Measurements from ENCODE around the gene MAP1B.

MAP1B gene

DNA sequence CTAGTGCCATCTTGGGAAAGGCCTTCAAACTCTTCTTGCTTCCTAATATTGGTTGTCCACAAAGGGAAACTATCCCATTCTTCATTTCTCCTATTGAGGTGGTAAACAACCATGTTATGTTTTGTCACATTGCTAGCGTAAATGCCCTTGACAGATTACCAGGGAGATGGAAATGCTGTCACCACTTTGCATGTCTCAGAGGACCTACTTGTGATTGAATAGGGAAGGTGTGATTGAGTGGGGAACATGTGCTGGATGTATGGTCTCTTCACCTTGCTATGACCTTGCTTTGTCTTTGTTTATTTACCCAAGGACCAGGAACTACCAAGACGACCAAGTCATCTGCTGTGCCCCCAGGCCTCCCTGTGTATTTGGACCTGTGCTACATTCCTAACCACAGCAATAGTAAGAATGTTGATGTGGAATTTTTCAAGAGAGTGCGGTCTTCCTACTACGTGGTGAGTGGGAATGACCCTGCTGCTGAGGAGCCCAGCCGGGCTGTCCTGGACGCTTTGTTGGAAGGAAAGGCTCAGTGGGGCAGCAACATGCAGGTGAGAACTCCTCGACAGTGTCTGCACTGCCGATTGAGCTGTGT is 96.1 kb downstream of the MAP1B start:
- Histone ChIP-seq H3K4me1 (ENCODE audit: insufficient read depth, low read length) (no peaks in the 10 kb centered on the region; the same call in 1 of the 2 replicates), H3K9ac (ENCODE audit: low read depth, low read length) (no peak overlapping the region), H3K27ac (ENCODE audit: low read length) (no peak overlapping the region), H3K27me3 (ENCODE audit: insufficient read depth, low read length) (no peaks in the 10 kb centered on the region), H3K9me3 (ENCODE audit: insufficient read depth, low read depth, low read length) (no peaks in the 10 kb centered on the region), H3K36me3 (ENCODE audit: insufficient read depth, low read depth, low read length) (peaks cover 100% of the 10 kb centered on the region), H3K4me3 (ENCODE audit: low read length) (no peak overlapping the region)

DNA sequence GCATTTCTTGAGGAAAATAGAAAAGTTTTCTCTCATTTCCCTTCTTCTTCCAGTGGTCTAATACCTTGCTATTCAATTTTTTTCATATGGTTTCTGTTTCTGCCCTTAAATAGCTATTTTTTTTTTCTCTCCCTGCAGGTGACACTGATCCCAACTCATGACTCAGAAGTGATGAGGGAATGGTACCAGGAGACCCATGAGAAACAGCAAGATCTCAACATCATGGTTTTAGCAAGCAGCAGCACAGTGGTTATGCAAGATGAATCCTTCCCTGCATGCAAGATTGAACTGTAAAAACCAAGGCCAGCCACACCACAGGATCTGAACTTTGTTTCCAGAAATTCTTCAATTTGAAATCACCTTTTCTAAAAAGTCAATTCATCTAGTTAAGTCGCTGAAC is 97.7 kb downstream of the MAP1B start:
- no peak overlapping the region for H3K27ac ChIP-seq (ENCODE audit: low read length)
- peaks cover 94% of the 10 kb centered on the region for H3K36me3 ChIP-seq (ENCODE audit: insufficient read depth, low read depth, low read length)

DNA sequence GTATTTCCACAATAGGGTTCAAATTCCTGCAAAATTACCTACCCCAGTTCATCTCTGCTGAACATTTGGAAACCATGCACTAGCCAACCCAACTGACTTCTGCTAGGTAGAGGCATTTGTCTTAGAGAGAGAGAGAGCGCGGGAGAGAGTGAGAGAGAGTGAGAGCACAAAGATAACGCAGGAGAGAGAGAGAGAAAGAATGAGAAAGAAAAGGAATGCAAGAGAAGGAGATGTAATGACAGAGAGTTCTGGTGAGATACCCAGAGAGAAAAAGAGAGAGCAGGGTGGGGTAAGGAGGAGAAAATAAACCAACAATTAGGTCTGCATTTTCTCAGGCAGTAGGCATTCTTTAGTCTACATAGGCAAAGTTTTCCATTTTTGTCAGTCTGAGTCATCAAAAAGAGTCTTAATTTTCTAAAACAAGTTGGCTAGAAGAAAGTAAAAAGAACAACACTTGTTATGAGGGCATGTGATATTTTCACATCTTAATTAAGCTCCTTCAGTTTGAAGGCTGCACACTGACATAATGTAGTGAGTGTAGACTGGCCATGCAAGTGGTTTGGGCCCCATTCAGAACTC is 98.2 kb downstream of the MAP1B start:
- H3K4me3 ChIP-seq (ENCODE audit: low read length), result no peak overlapping the region
- H3K27ac ChIP-seq (ENCODE audit: low read length), result no peak overlapping the region
- H3K4me1 ChIP-seq (ENCODE audit: insufficient read depth, low read length), result peaks cover 11% of the 10 kb centered on the region; the same call in 1 of the 2 replicates
- H3K27me3 ChIP-seq (ENCODE audit: insufficient read depth, low read length), result no peaks in the 10 kb centered on the region
- peaks cover 88% of the 10 kb centered on the region for H3K36me3 ChIP-seq (ENCODE audit: insufficient read depth, low read depth, low read length)
- no peaks in the 10 kb centered on the region for H3K9me3 ChIP-seq (ENCODE audit: insufficient read depth, low read depth, low read length)
- no peak overlapping the region for H3K9ac ChIP-seq (ENCODE audit: low read depth, low read length)

More for the DNA sequence above, 97.7 kb downstream of the MAP1B start:
- Histone ChIP-seq H3K9me3 (ENCODE audit: insufficient read depth, low read depth, low read length) (no peaks in the 10 kb centered on the region), H3K27me3 (ENCODE audit: insufficient read depth, low read length) (no peaks in the 10 kb centered on the region), H3K4me1 (ENCODE audit: insufficient read depth, low read length) (peaks cover 9% of the 10 kb centered on the region; the same call in 1 of the 2 replicates), H3K4me3 (ENCODE audit: low read length) (no peak overlapping the region), H3K9ac (ENCODE audit: low read depth, low read length) (no peak overlapping the region)

DNA sequence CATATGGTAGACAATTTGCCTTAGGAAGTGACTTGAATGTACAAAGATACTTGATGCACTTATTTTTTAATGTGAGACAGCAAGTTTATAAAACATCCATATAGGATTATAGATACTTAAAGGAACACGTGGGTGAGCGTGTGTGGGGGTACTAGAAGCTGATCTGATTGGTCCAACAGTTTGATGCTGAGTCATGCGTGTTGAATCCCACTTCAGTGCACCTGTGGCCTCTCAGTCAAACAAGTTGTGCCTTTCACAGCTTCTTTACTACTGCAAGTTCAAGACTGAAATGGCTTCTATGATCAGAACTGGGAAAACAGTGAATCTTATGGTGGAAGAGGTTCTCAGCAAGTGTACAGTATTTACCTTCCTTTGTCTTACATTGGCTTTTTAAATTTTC is 98.9 kb downstream of the MAP1B start:
- Histone ChIP-seq H3K9ac (ENCODE audit: low read depth, low read length) (no peak overlapping the region), H3K9me3 (ENCODE audit: insufficient read depth, low read depth, low read length) (no peaks in the 10 kb centered on the region), H3K36me3 (ENCODE audit: insufficient read depth, low read depth, low read length) (peaks cover 81% of the 10 kb centered on the region), H3K27me3 (ENCODE audit: insufficient read depth, low read length) (no peaks in the 10 kb centered on the region), H3K4me3 (ENCODE audit: low read length) (no peak overlapping the region), H3K27ac (ENCODE audit: low read length) (no peak overlapping the region), H3K4me1 (ENCODE audit: insufficient read depth, low read length) (peaks cover 17% of the 10 kb centered on the region; the same call in 1 of the 2 replicates)

DNA sequence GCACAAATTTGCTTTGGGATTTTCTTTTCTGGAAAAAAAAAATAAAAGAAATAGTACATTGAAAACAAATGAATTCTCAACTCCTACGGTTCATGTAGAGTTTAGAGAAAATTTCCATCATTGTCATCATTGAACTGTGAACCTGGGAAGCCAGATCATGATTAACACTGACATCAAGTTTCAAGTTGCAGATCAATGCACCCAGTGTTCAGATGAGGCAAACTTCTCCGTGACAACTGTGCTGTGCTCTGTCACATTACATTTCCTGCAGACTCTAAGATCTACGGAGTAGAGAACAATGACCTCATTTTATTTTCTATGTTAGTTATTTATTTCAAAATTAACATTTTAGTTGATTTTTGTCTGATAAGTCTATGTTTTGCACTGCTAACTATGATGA is 99.7 kb downstream of the MAP1B start:
- no peak overlapping the region for H3K27ac ChIP-seq (ENCODE audit: low read length)
- H3K9me3 ChIP-seq (ENCODE audit: insufficient read depth, low read depth, low read length), result no peaks in the 10 kb centered on the region
- no peaks in the 10 kb centered on the region for H3K27me3 ChIP-seq (ENCODE audit: insufficient read depth, low read length)
- H3K36me3 ChIP-seq (ENCODE audit: insufficient read depth, low read depth, low read length), result peaks cover 74% of the 10 kb centered on the region
- no peak overlapping the region for H3K9ac ChIP-seq (ENCODE audit: low read depth, low read length)
- peaks cover 17% of the 10 kb centered on the region; the same call in 1 of the 2 replicates for H3K4me1 ChIP-seq (ENCODE audit: insufficient read depth, low read length)
- H3K4me3 ChIP-seq (ENCODE audit: low read length), result no peak overlapping the region

DNA sequence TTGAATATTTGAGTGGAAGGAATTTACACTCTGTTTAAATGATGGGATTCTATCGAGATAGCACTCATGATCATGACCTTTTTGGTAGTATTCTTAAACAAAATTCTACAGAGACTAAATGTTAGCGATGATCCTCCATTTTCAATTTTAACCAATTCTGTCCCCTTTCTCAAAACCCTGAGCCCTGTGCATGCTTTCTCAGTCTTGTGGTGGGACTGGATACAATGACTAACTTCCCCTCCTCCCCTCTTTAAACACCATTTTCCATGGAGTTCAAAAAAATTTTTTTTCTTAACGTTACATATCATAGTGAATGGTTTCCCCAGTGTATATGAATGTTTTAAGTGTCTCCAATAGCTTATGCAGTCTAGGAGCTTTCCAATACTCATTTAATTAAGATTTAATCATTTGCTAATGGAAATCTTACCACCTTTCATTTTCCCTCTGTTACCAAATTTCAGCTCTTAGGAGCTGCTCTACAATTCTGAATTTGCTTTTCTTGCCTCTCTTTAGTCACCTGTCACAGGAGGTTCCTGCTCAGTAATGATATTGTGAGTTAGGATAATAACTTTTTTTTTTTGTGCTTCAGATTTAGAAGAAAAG is 101.2 kb downstream of the MAP1B start:
- H3K27me3 ChIP-seq (ENCODE audit: insufficient read depth, low read length), result no peaks in the 10 kb centered on the region
- no peak overlapping the region for H3K27ac ChIP-seq (ENCODE audit: low read length)
- H3K4me3 ChIP-seq (ENCODE audit: low read length), result no peak overlapping the region
- H3K4me1 ChIP-seq (ENCODE audit: insufficient read depth, low read length), result peaks cover 17% of the 10 kb centered on the region; the same call in 1 of the 2 replicates
- no peak overlapping the region for H3K9ac ChIP-seq (ENCODE audit: low read depth, low read length)
- H3K36me3 ChIP-seq (ENCODE audit: insufficient read depth, low read depth, low read length), result peaks cover 59% of the 10 kb centered on the region
- no peaks in the 10 kb centered on the region for H3K9me3 ChIP-seq (ENCODE audit: insufficient read depth, low read depth, low read length)

DNA sequence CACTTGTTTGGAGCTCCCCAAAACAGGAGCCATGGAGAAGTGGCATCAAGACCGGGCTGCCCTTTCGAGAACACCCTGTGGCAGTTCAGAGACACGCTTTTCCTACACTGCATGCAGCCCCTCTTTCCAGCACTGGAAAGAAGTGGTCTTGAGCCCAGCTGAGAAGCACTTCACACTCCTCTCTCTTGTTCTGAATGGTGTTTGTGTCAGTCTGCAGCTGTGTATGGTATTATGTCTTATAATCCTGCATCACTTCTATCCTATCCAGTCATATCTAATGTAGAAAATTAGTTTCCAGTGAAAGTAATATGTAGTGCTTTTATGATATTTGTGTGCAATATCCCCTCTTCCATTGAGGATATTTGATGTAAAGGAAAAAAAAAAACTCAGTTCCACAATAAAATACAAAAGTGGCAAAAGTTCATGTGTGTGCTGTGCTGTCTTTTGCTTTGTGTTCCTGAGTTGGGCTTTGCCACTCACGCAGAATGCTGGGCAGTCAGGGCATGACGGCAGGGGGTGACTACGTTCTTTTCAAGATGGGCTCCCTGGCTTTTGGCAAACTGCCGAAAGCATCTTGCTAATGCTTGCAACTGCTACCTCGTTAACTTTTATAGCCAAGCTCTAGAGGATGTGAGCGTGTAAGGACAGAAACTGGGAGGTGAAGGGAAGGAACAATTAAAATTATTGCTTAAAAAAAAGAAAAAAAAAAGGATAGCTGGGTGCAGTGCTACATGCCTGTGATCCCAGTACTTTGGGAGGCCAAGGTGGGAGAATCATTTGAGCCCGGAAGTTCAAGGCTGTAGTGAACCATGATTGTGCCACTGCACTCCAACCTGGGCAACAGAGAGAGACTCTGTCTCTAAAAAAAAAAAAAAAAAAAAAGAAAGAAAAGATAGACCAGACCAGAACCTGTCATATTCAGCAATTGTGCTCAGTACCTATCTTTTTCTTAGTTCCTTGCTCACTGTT is 102.2 kb downstream of the MAP1B start:
- Histone ChIP-seq H3K4me1 (ENCODE audit: insufficient read depth, low read length) (peaks cover 17% of the 10 kb centered on the region; the same call in 1 of the 2 replicates), H3K36me3 (ENCODE audit: insufficient read depth, low read depth, low read length) (peaks cover 49% of the 10 kb centered on the region), H3K9ac (ENCODE audit: low read depth, low read length) (no peak overlapping the region), H3K27me3 (ENCODE audit: insufficient read depth, low read length) (no peaks in the 10 kb centered on the region), H3K9me3 (ENCODE audit: insufficient read depth, low read depth, low read length) (no peaks in the 10 kb centered on the region), H3K4me3 (ENCODE audit: low read length) (no peak overlapping the region), H3K27ac (ENCODE audit: low read length) (no peak overlapping the region)

DNA sequence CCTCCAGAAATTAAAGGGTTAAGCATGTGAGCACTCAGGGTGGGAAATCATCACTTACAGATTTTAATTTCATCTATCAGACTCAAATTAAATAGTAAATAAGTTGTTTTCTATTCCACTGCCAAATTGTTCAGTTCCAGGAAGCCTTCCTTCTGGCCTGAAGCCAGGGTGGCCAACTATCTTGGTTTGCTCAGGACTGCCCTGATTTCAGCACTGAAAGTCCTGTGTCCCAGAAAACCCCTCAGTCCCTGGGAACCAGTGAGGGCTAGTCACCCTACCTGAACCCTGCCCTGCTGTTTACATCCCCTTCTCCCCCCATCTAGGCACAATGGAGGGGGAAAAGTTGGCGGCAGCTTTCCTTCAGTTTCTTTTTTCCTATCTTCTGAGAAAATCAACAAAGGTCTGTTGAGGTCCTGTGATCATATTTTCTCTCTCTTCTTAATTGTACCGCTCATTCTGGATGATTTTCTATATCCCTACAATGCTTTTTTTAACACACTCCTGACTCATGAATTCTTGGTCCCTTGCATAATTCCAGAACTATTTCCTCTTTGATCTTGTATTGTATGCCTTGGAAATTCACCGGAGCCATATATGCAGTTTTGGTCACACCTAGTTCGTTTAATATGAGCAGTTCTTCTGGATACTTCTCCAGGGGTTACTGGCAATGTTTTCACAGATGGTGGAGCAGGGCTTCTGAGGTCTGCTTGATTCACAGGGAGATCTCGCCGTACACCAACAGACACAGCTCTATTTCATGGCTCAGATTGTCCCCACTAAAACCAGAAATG is 103.8 kb downstream of the MAP1B start:
- Histone ChIP-seq H3K27ac (ENCODE audit: low read length) (no peak overlapping the region), H3K9ac (ENCODE audit: low read depth, low read length) (no peak overlapping the region), H3K36me3 (ENCODE audit: insufficient read depth, low read depth, low read length) (peaks cover 33% of the 10 kb centered on the region), H3K4me3 (ENCODE audit: low read length) (no peak overlapping the region), H3K27me3 (ENCODE audit: insufficient read depth, low read length) (no peaks in the 10 kb centered on the region), H3K9me3 (ENCODE audit: insufficient read depth, low read depth, low read length) (no peaks in the 10 kb centered on the region), H3K4me1 (ENCODE audit: insufficient read depth, low read length) (peaks cover 20% of the 10 kb centered on the region; the same call in 1 of the 2 replicates)

DNA sequence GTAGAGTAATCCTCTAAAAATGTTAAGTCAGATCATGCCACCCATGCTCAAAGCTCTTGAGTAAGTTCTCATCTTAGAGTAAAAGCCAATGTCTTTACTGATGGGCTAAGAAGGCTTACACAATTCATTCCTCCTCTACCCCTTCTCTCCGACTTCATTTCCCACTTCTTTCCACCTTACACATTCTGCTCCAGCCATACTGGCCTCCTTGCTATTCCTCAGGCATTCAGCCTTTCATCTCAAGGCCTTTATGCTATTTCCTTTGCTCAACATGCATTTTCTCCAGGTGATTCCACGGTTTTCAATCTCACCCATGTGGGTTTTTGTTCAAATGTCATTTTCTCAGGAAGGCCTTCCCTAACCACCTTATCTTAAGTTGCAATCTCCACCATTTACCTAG is 104.9 kb downstream of the MAP1B start:
- Histone ChIP-seq H3K27me3 (ENCODE audit: insufficient read depth, low read length) (no peaks in the 10 kb centered on the region), H3K4me1 (ENCODE audit: insufficient read depth, low read length) (peaks cover 20% of the 10 kb centered on the region; the same call in 1 of the 2 replicates), H3K36me3 (ENCODE audit: insufficient read depth, low read depth, low read length) (peaks cover 29% of the 10 kb centered on the region), H3K27ac (ENCODE audit: low read length) (no peak overlapping the region), H3K9ac (ENCODE audit: low read depth, low read length) (no peak overlapping the region), H3K4me3 (ENCODE audit: low read length) (no peak overlapping the region), H3K9me3 (ENCODE audit: insufficient read depth, low read depth, low read length) (no peaks in the 10 kb centered on the region)

DNA sequence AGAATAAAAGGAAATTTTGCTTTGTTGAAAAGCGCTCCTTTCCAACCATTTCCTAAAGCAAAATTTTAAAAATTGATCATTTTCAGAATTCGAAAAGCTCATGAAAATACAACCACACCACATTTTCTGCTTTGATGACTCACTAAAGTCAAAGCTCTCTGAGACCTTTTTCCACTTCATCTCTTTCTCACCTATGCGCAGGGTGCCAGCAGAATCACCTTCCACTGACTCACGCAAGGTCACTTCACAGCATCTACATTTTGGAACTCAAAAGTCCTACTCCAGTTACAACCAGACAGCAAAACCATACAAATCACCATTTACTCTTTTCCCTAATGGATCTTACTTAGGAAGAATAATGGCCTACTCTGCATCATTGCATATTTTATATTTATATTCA is 106.2 kb downstream of the MAP1B start:
- no peak overlapping the region for H3K9ac ChIP-seq (ENCODE audit: low read depth, low read length)

DNA sequence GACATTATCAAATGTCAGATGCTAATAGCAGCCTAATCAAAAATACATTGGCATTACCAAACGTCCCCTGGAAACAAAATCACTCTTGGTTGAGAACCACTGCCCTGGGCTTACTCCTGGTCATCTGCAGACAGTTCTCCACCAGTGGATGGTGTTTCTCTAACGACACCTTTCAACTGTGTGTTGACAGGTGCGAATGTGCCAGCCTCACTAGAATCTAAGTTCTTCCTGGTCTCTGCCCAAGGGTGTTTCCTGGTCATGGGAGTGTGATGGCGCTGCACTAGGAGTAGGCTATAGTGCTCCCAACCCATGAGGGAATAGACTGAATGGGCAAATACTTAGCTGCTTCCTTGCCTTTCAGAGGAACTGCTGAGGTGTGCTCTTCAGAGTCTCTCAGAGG is 106.9 kb downstream of the MAP1B start:
- Histone ChIP-seq H3K27ac (ENCODE audit: low read length) (no peak overlapping the region), H3K27me3 (ENCODE audit: insufficient read depth, low read length) (no peaks in the 10 kb centered on the region), H3K9ac (ENCODE audit: low read depth, low read length) (no peak overlapping the region), H3K36me3 (ENCODE audit: insufficient read depth, low read depth, low read length) (peaks cover 31% of the 10 kb centered on the region), H3K4me1 (ENCODE audit: insufficient read depth, low read length) (peaks cover 18% of the 10 kb centered on the region; the same call in 1 of the 2 replicates), H3K4me3 (ENCODE audit: low read length) (no peak overlapping the region), H3K9me3 (ENCODE audit: insufficient read depth, low read depth, low read length) (no peaks in the 10 kb centered on the region)

More for the DNA sequence above, 106.2 kb downstream of the MAP1B start:
- no peaks in the 10 kb centered on the region for H3K27me3 ChIP-seq (ENCODE audit: insufficient read depth, low read length)
- H3K4me1 ChIP-seq (ENCODE audit: insufficient read depth, low read length), result peaks cover 20% of the 10 kb centered on the region; the same call in 1 of the 2 replicates
- H3K4me3 ChIP-seq (ENCODE audit: low read length), result no peak overlapping the region
- peaks cover 30% of the 10 kb centered on the region for H3K36me3 ChIP-seq (ENCODE audit: insufficient read depth, low read depth, low read length)
- no peaks in the 10 kb centered on the region for H3K9me3 ChIP-seq (ENCODE audit: insufficient read depth, low read depth, low read length)
- no peak overlapping the region for H3K27ac ChIP-seq (ENCODE audit: low read length)

All from iPS-20b (cell line).